ENCODE results near the gene ARID1B. TPM values are rescaled to one million over a fixed set of nuclear protein-coding genes. Genes with fewer than 3 reads are reported as not detected.

ARID1B gene
- total RNA-seq, 1 experiment from 2014 or later = 60.3 TPM

- TF ChIP-seq ZSCAN18 (CRISPR knock-in tag; IDR thresholded peaks at IDR 0.05) = no peak
These were observed 16.8 kb upstream of the ARID1B start (continued) for GRCh38 chr6:156760377-156760776.

GRCh38 chr6:156762547-156762946 lies 14.6 kb upstream of the ARID1B start:
- H3K4me1 Mint-ChIP-seq = 0 out of 2 replicates have a peak, but pooled peaks cover under 1% of the 10 kb centered on the region
- no peaks in the 10 kb centered on the region; the same call in 1 of the 2 replicates for H3K27me3 Mint-ChIP-seq (ENCODE audit: low read depth)
- no peaks in the 10 kb centered on the region for H3K36me3 Mint-ChIP-seq
- TF ChIP-seq NR2C2 (CRISPR knock-in tag; IDR thresholded peaks at IDR 0.05) = no peak
- ChIA-PET POLR2A (no interaction called here), CTCF (interaction anchor here (1.6 kb wide), 1 partner anchor 11 kb away, joined by 5 read pairs; no protein-coding TSS in a partner anchor)
- ATAC-seq (no peak), DNase-seq (ENCODE audit: low spot score) (no peak)
- H3K27ac Mint-ChIP-seq = no peak overlapping the region
- no peaks in the 10 kb centered on the region for H3K9me3 Mint-ChIP-seq
- H3K4me3 Mint-ChIP-seq = no peak overlapping the region

- no peak for TF ChIP-seq ZBTB21 (CRISPR knock-in tag; IDR thresholded peaks at IDR 0.05; ENCODE audit: borderline replicate concordance)
- no peak for TF ChIP-seq NR1H2 (CRISPR knock-in tag; IDR thresholded peaks at IDR 0.05)
- no peak for TF ChIP-seq ETV6 (CRISPR knock-in tag; IDR thresholded peaks at IDR 0.05)
- TF ChIP-seq NFYB (CRISPR knock-in tag; conservative IDR thresholded peaks at IDR 0.05; ENCODE audit: low read depth) = no peak
- no peak for TF ChIP-seq ZNF425 (CRISPR knock-in tag; conservative IDR thresholded peaks at IDR 0.05)
- TF ChIP-seq FOXK1 (CRISPR knock-in tag; IDR thresholded peaks at IDR 0.05) = no peak
- no peak for TF ChIP-seq JUN (CRISPR knock-in tag; IDR thresholded peaks at IDR 0.05)
- TF ChIP-seq TP53 (CRISPR knock-in tag; IDR thresholded peaks at IDR 0.05) = no peak
- TF ChIP-seq ERG (CRISPR knock-in tag; IDR thresholded peaks at IDR 0.05) = no peak
- TF ChIP-seq FOXP1 (CRISPR knock-in tag; IDR thresholded peaks at IDR 0.05; ENCODE audit: borderline replicate concordance) = no peak
- TF ChIP-seq SP1 (CRISPR knock-in tag; conservative IDR thresholded peaks at IDR 0.05) = no peak
- no peak for TF ChIP-seq ESRRA (CRISPR knock-in tag; IDR thresholded peaks at IDR 0.05; ENCODE audit: borderline replicate concordance)
- no peak for TF ChIP-seq HMGA2 (CRISPR knock-in tag; IDR thresholded peaks at IDR 0.05)
- TF ChIP-seq ATF6 (CRISPR knock-in tag; IDR thresholded peaks at IDR 0.05) = no peak
- no peak for TF ChIP-seq CREM (CRISPR knock-in tag; IDR thresholded peaks at IDR 0.05)
- no peak for TF ChIP-seq GABPB1 (CRISPR knock-in tag; IDR thresholded peaks at IDR 0.05)
- TF ChIP-seq NR2C2 (CRISPR knock-in tag; IDR thresholded peaks at IDR 0.05) = no peak
- Mint-ChIP-seq H3K27ac (no peak overlapping the region), H3K27me3 (ENCODE audit: low read depth) (no peaks in the 10 kb centered on the region; the same call in 1 of the 2 replicates), H3K4me3 (no peak overlapping the region), H3K4me1 (peaks cover 9% of the 10 kb centered on the region; the same call in 1 of the 2 replicates), H3K9me3 (no peaks in the 10 kb centered on the region), H3K36me3 (no peaks in the 10 kb centered on the region)
- ATAC-seq (no peak), DNase-seq (ENCODE audit: low spot score) (no peak)
- ChIA-PET CTCF (no interaction called here), POLR2A (no interaction called here)
These were observed 12.1 kb upstream of the ARID1B start for GRCh38 chr6:156765117-156765516.
